Ovary (tissue), 9 donors: ENCODE data around the gene GRK7. TPM values are rescaled to one million over a fixed set of nuclear protein-coding genes. Genes with fewer than 3 reads are reported as not detected.
"Not testable (repeated sequence)": the region's sequence is repeated elsewhere in the genome, so short reads cannot be mapped to it uniquely, and the experiment has no call there.

Experiments
- DNase-seq, 5 donors: peaks; one replicate each; pipeline ENCODE4 v3.0.0-alpha.2; 2019 to 2020
- H3K27ac ChIP-seq, 2 donors: fragments of 200-600 bp; one replicate each; pipeline versions ENCODE4 v1.5.1 to v1.8.0; 2019 to 2022
- H3K27me3 ChIP-seq: fragments of 200-600 bp; one replicate; pipeline ENCODE4 v1.8.0; 2022
- H3K36me3 ChIP-seq: fragments of 200-600 bp; sonication (generic); one replicate; pipeline ENCODE4 v1.5.1; 2019
- H3K4me1 ChIP-seq: one replicate; pipeline ENCODE4 v1.8.1; 2013; ENCODE audit warnings: mild to moderate bottlenecking, moderate library complexity; ENCODE audit not compliant: insufficient read depth
- H3K4me3 ChIP-seq: fragments of 200-600 bp; sonication (generic); one replicate; pipeline ENCODE4 v1.5.1; 2017
- H3K9me3 ChIP-seq, 2 donors: fragments of 200-600 bp in 1 of 2; sonication (generic) in 1 of 2; one replicate each; pipeline versions ENCODE4 v1.5.1 to v1.8.1; 2013 to 2019; ENCODE audit warnings: mild to moderate bottlenecking in 1 of 2, moderate library complexity in 1 of 2
- CTCF ChIP-seq, 3 donors: fragments of 450-650 bp in 2 of 3; fragments of 200-600 bp in 1 of 3; IDR thresholded peaks; one replicate each; pipeline versions ENCODE4 v1.5.1 to v1.8.0; 2016 to 2022; ENCODE audit warnings: antibody characterized with exemption in 3 of 3, mild to moderate bottlenecking in 1 of 3
- EP300 ChIP-seq: sonication (generic); formaldehyde crosslinking; IDR thresholded peaks from one replicate; pipeline ENCODE4 v1.6.1; 2017; ENCODE audit warnings: antibody characterized with exemption
- POLR2A ChIP-seq: fragments of 450-650 bp; IDR thresholded peaks from one replicate; pipeline ENCODE4 v1.6.1; 2017; ENCODE audit warnings: antibody characterized with exemption, mild to moderate bottlenecking, moderate library complexity
- WGBS, 3 donors: extraction: QIAGEN DNeasy Blood & Tissue Kit in 1 of 3; methylation state at CpG; one replicate each; pipeline versions ENCODE4 v1.1.5 to v1.1.7; 2013 to 2017; 5-methylcytosine and 5-hydroxymethylcytosine counted together
- intact Hi-C, 4 donors: fragments of 100-400 bp; cut with DNase I; formaldehyde crosslinking; loops; one replicate each; pipeline versions ENCODE4 v1.11.0 to v1.15.1; 2022 to 2023
- polyA plus RNA-seq, 2 donors: library from polyadenylated mRNA; stranded (reverse); fragments of 200-250 nt in 1 of 2; fragments of 350-450 nt in 1 of 2; fragmentation: Illumina TruSeq in 1 of 2; extraction: RNeasy Lipid Tissue Mini Kit (QIAGEN cat#74804) in 1 of 2; gene quantifications; one replicate each; pipeline ENCODE4 v1.2.3, GENCODE V29; 2013 to 2014
- total RNA-seq, 7 donors: library from RNA; depleted of rRNA in 2 of 7; stranded (reverse); fragments of >200 nt in 2 of 7; fragmentation: NEBNext Ultra II Directional in 3 of 7; extraction: Animal tissue kit (Norgen Biotek cat#: 25700) in 3 of 7; gene quantifications; one replicate each; pipeline versions ENCODE4 v1.1.0 to v1.2.4, GENCODE V29; 2016 to 2023
- donor health status: DM: no; HTN: no; CAD: no; lungs with moderate emphysema.
- donor health status: DM: no; HTN: no; CAD: no.
- donor health status: Bipolar disorder and iron deficiency.
- donor health status: DM: yes; HTN: yes; CAD: no.
- donor health status: DM: no; HTN: no; CAD: no.
- donor health status: DM: yes; HTN: yes; CAD: no.

Gene GRK7
- total and polyA plus RNA-seq, 9 donors: 0.02 to 0.13 (median 0.10) TPM; not detected in 5

GRCh38 chr3:141754032-141754431 lies 9.2 kb upstream of the GRK7 start:
- Histone ChIP-seq H3K9me3 (no peaks in the 10 kb centered on the region), H3K4me3 (no peak overlapping the region), H3K27ac (no peak overlapping the region), H3K27me3 (no peaks in the 10 kb centered on the region), H3K36me3 (no peaks in the 10 kb centered on the region), H3K4me1 (no peaks in the 10 kb centered on the region)
- intact Hi-C loops: no loop called here
- no peak for TF ChIP-seq POLR2A
- TF ChIP-seq CTCF (IDR thresholded peaks at IDR 0.05): no peak
- TF ChIP-seq EP300: no peak
- DNase-seq: no peak
- 67 to 85% (median 71%) methylated on average over 1 of the region's 1 CpG for WGBS, 3 donors

GRCh38 chr3:141762552-141762951 lies 656 bp upstream of the GRK7 start:
- H3K4me3 ChIP-seq, H3K36me3 ChIP-seq, H3K27ac ChIP-seq, H3K4me1 ChIP-seq, intact Hi-C loops, DNase-seq, H3K9me3 ChIP-seq, H3K27me3 ChIP-seq: not testable (repeated sequence)
- 88% methylated on average over 13 to 17 of the region's 19 CpGs for WGBS, 3 donors

GRCh38 chr3:141764045-141764444 lies 837 bp downstream of the GRK7 start:
- Histone ChIP-seq H3K27ac (no peak overlapping the region), H3K27me3 (no peaks in the 10 kb centered on the region), H3K4me3 (no peak overlapping the region), H3K36me3 (no peaks in the 10 kb centered on the region), H3K4me1 (no peaks in the 10 kb centered on the region), H3K9me3 (no peaks in the 10 kb centered on the region)
- 94 to 98% (median 98%) methylated on average over 2 of the region's 2 CpGs for WGBS, 3 donors
- intact Hi-C loops: no loop called here
- no peak for TF ChIP-seq EP300
- no peak for TF ChIP-seq CTCF (IDR thresholded peaks at IDR 0.05)
- TF ChIP-seq POLR2A: no peak
- DNase-seq: no peak

GRCh38 chr3:141764465-141764864 lies 1.3 kb downstream of the GRK7 start:
- intact Hi-C loops: no loop called here
- no peaks in the 10 kb centered on the region for H3K9me3 ChIP-seq
- no peak for TF ChIP-seq POLR2A
- TF ChIP-seq CTCF (IDR thresholded peaks at IDR 0.05): no peak
- TF ChIP-seq EP300: no peak
- H3K36me3 ChIP-seq: no peaks in the 10 kb centered on the region
- H3K27me3 ChIP-seq: no peaks in the 10 kb centered on the region
- DNase-seq: no peak
- no peak overlapping the region for H3K27ac ChIP-seq
- 80 to 87% (median 83%) methylated on average over 1 of the region's 1 CpG for WGBS, 3 donors
- no peak overlapping the region for H3K4me3 ChIP-seq
- H3K4me1 ChIP-seq: no peaks in the 10 kb centered on the region

GRCh38 chr3:141764986-141765385 lies 1.8 kb downstream of the GRK7 start:
- no peak overlapping the region for H3K4me3 ChIP-seq
- H3K36me3 ChIP-seq: no peaks in the 10 kb centered on the region
- no peaks in the 10 kb centered on the region for H3K27me3 ChIP-seq
- intact Hi-C loops: no loop called here
- 71 to 78% (median 76%) methylated on average over 2 of the region's 2 CpGs for WGBS, 3 donors
- no peaks in the 10 kb centered on the region for H3K4me1 ChIP-seq
- no peaks in the 10 kb centered on the region for H3K9me3 ChIP-seq
- DNase-seq: no peak
- no peak for TF ChIP-seq POLR2A
- no peak for TF ChIP-seq CTCF (IDR thresholded peaks at IDR 0.05)
- TF ChIP-seq EP300: no peak
- no peak overlapping the region for H3K27ac ChIP-seq
